GM12892 (cell line): Measurements from ENCODE around the gene ZBTB37.
"Not testable (repeated sequence)": the region's sequence is repeated elsewhere in the genome, so short reads cannot be mapped to it uniquely, and the experiment has no call there.

Experiments
- DNase-seq: peaks from one replicate; pipeline ENCODE4 v3.0.0; 2011; ENCODE audit not compliant: insufficient read length
- FAIRE-seq: peaks from 2 replicates; lab custom pipeline; 2011; peaks lifted over from hg19 to GRCh38; lab: Jason Lieb, UNC
- POLR2A ChIP-seq: IDR thresholded peaks from 2 replicates; pipeline ENCODE4 v1.6.1; 2011; ENCODE audit warnings: low read depth, low read length, control low read depth
- POLR2AphosphoS5 ChIP-seq: IDR thresholded peaks from 2 replicates; pipeline ENCODE4 v1.6.1; 2011; ENCODE audit warnings: low read depth, low read length, control low read depth
- TAF1 ChIP-seq: IDR thresholded peaks from 2 replicates; pipeline ENCODE4 v1.6.1; 2011; ENCODE audit warnings: low read depth, mild to moderate bottlenecking, control low read depth, low read length, borderline replicate concordance

Gene ZBTB37

GRCh38 chr1:173917149-173917548 is 49.0 kb downstream of the ZBTB37 start, which contains the start of gene SERPINC1:
Gene SERPINC1, minus strand, starts transcription at chr1:173917327. Its CDS starts 68 bp downstream, at chr1:173917259.
- FAIRE-seq, result no peak
- TF ChIP-seq TAF1, result no peak
- no peak for TF ChIP-seq POLR2AphosphoS5
- TF ChIP-seq POLR2A, result no peak
- no peak for DNase-seq

GRCh38 chr1:173917635-173918493 is 49.7 kb downstream of the ZBTB37 start:
- TF ChIP-seq TAF1, result no peak
- no peak for TF ChIP-seq POLR2A
- TF ChIP-seq POLR2AphosphoS5, result no peak
- no peak for FAIRE-seq
- no peak for DNase-seq

GRCh38 chr1:173920861-173921260 is 52.7 kb downstream of the ZBTB37 start:
- TF ChIP-seq TAF1 (no peak), POLR2AphosphoS5 (no peak)
- no peak for DNase-seq
- no peak for FAIRE-seq

GRCh38 chr1:173925306-173926242 is 57.4 kb downstream of the ZBTB37 start:
- no peak for TF ChIP-seq POLR2AphosphoS5
- no peak for TF ChIP-seq TAF1
- TF ChIP-seq POLR2A, result no peak
- no peak for FAIRE-seq
- no peak for DNase-seq

- FAIRE-seq, DNase-seq: not testable (repeated sequence)
Measured at GRCh38 chr1:173930541-173930940, 62.4 kb downstream of the ZBTB37 start.

GRCh38 chr1:173934440-173934839 is 66.3 kb downstream of the ZBTB37 start:
- DNase-seq, result no peak
- no peak for TF ChIP-seq POLR2AphosphoS5
- TF ChIP-seq TAF1, result no peak
- TF ChIP-seq POLR2A, result no peak
- FAIRE-seq, result no peak

- FAIRE-seq, result no peak
- no peak for DNase-seq
- no peak for TF ChIP-seq TAF1
- no peak for TF ChIP-seq POLR2A
- no peak for TF ChIP-seq POLR2AphosphoS5
Measured at GRCh38 chr1:173937062-173937461, 68.9 kb downstream of the ZBTB37 start.

GRCh38 chr1:173946380-173946921 is 78.3 kb downstream of the ZBTB37 start:
- FAIRE-seq (no peak), DNase-seq (no peak)
- no peak for TF ChIP-seq POLR2A

GRCh38 chr1:173948594-173948993 is 80.4 kb downstream of the ZBTB37 start:
- no peak for DNase-seq
- no peak for TF ChIP-seq POLR2A
- no peak for TF ChIP-seq POLR2AphosphoS5
- no peak for TF ChIP-seq TAF1
- FAIRE-seq, result no peak
